Progenitor cell of endocrine pancreas (in vitro differentiated cells): Measurements from ENCODE around the gene JKAMP. TPM values are rescaled to one million over a fixed set of nuclear protein-coding genes. Genes with fewer than 3 reads are reported as not detected.
A peak's percentile ranks its signal among the peaks of the same experiment; 100 is the strongest.

Experiments
- DNase-seq: peaks from one replicate; pipeline ENCODE4 v3.0.0; 2021; ENCODE audit warnings: low spot score; ENCODE audit not compliant: unreplicated experiment
- H3K27ac Mint-ChIP-seq: 2 replicates; pipeline ENCODE4 v1.8.0; 2021; ENCODE audit warnings: mild to moderate bottlenecking, moderate library complexity, mixed read lengths
- H3K27me3 Mint-ChIP-seq: 2 replicates; pipeline ENCODE4 v1.8.0; 2021; ENCODE audit warnings: mixed read lengths
- H3K36me3 Mint-ChIP-seq: 2 replicates; pipeline ENCODE4 v1.8.0; 2022; ENCODE audit warnings: mixed read lengths; ENCODE audit not compliant: insufficient read depth
- H3K4me1 Mint-ChIP-seq: 2 replicates; pipeline ENCODE4 v1.8.0; 2021; ENCODE audit warnings: low read depth, mixed read lengths
- H3K4me3 Mint-ChIP-seq: 2 replicates; pipeline ENCODE4 v1.8.0; 2021; ENCODE audit warnings: low read depth, mild to moderate bottlenecking, moderate library complexity, mixed read lengths
- H3K9me3 Mint-ChIP-seq: 2 replicates; pipeline ENCODE4 v1.8.0; 2021; ENCODE audit warnings: low read depth, mixed read lengths
- CTCF ChIP-seq: fragments of 200-600 bp; sonication (generic); IDR thresholded peaks from one replicate; pipeline ENCODE4 v1.5.0; 2021; ENCODE audit warnings: antibody characterized with exemption, mild to moderate bottlenecking; ENCODE audit not compliant: unreplicated experiment
- total RNA-seq: library from RNA; stranded (reverse); gene quantifications from 2 replicates; pipeline ENCODE4 v1.2.1, GENCODE V29; 2021

The JKAMP gene
- total RNA-seq, 1 donor from 2014 or later: 55.2 TPM

GRCh38 chr14:59474172-59474571 is 10.1 kb upstream of the JKAMP start:
- H3K4me1 Mint-ChIP-seq: no peaks in the 10 kb centered on the region
- no peaks in the 10 kb centered on the region for H3K27me3 Mint-ChIP-seq
- no peaks in the 10 kb centered on the region for H3K9me3 Mint-ChIP-seq
- H3K36me3 Mint-ChIP-seq: no peaks in the 10 kb centered on the region
- no peak for DNase-seq
- H3K27ac Mint-ChIP-seq: peak overlapping the region; percentile 81
- no peak overlapping the region for H3K4me3 Mint-ChIP-seq
- TF ChIP-seq CTCF: no peak

DNA sequence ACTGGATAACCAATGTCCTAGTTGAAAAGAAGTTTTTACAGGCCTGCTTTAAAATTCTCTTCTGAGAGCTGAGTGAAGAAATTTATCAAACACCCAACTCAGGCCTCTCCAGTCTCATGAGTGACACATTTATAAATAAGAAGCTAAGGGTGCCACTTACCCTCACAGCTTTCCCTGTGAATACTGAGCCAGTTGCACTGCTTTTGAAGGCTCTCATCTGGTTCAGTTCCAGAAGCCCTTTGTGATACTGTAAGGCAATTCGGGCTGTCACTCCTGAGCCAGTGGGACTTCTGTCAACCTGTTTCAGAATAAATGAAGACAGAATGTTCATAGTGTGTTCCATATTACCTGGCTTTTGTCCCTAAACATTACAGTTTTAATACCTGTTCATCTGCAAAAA is 8.6 kb upstream of the JKAMP start:
- no peak for DNase-seq
- Mint-ChIP-seq H3K9me3 (no peaks in the 10 kb centered on the region), H3K27ac (no peak overlapping the region), H3K27me3 (no peaks in the 10 kb centered on the region), H3K4me3 (no peak overlapping the region), H3K4me1 (peaks cover 6% of the 10 kb centered on the region), H3K36me3 (no peaks in the 10 kb centered on the region)
- TF ChIP-seq CTCF: no peak

GRCh38 chr14:59478540-59478939 is 5.8 kb upstream of the JKAMP start:
- Mint-ChIP-seq H3K4me3 (no peak overlapping the region), H3K4me1 (peaks cover 22% of the 10 kb centered on the region), H3K9me3 (no peaks in the 10 kb centered on the region), H3K27me3 (no peaks in the 10 kb centered on the region), H3K27ac (no peak overlapping the region), H3K36me3 (no peaks in the 10 kb centered on the region)
- DNase-seq: no peak
- no peak for TF ChIP-seq CTCF

DNA sequence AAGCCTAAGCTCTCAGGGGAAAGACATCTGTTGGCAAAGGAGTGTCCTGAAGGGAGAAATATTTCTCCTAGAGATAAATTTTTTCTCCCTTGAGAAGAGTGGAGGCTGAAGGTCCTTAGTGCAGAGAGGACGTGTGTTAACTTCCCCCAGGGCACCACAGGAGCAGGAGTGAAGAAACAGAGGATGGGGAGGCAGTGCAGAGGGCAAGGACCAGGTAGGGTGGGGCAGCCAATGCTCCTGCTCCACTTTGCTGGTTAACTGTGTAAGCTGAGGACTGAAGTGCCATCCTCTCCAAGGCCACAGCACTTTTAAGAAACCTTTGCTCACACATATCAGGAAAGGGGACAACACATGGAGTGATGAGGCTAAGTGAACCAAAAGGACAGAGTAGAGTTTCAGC is 4.2 kb upstream of the JKAMP start:
- Mint-ChIP-seq H3K27ac (no peak overlapping the region), H3K36me3 (no peaks in the 10 kb centered on the region), H3K27me3 (no peaks in the 10 kb centered on the region), H3K4me1 (peaks cover 23% of the 10 kb centered on the region), H3K4me3 (no peak overlapping the region), H3K9me3 (no peaks in the 10 kb centered on the region)
- no peak for TF ChIP-seq CTCF
- no peak for DNase-seq

- TF ChIP-seq CTCF: no peak
- no peaks in the 10 kb centered on the region for H3K27me3 Mint-ChIP-seq
- no peak overlapping the region for H3K4me3 Mint-ChIP-seq
- H3K9me3 Mint-ChIP-seq: no peaks in the 10 kb centered on the region
- peaks cover 28% of the 10 kb centered on the region for H3K4me1 Mint-ChIP-seq
- DNase-seq: no peak
- no peaks in the 10 kb centered on the region for H3K36me3 Mint-ChIP-seq
- no peak overlapping the region for H3K27ac Mint-ChIP-seq
Measured at GRCh38 chr14:59481407-59481806, 2.9 kb upstream of the JKAMP start.
